Common myeloid progenitor, CD34-positive (primary cell): ENCODE data around the gene LPA.

Source experiments
- CTCF ChIA-PET: fragments of 350-600 bp; sonication (Branson Sonifier 250); formaldehyde crosslinking; loops from one replicate; lab custom pipeline; 2021; ENCODE audit warnings: antibody characterized with exemption; lab: Charles Lee
- POLR2A ChIA-PET: fragments of 350-600 bp; sonication (Branson Sonifier 250); formaldehyde crosslinking; loops from one replicate; lab custom pipeline; 2021; ENCODE audit warnings: antibody characterized with exemption; lab: Charles Lee
- DNase-seq, 3 donors: peaks; one replicate each; pipeline versions ENCODE4 v3.0.0 to v3.0.0-alpha.2; 2013
- H3K27ac ChIP-seq, 2 experiments: 1 replicate in 1 of 2; 2 replicates in 1 of 2; pipeline ENCODE4 v1.7.0; 2013; ENCODE audit warnings: inconsistent platforms in 2 of 2, low read length in 2 of 2, mild to moderate bottlenecking in 2 of 2, low read depth in 1 of 2, moderate library complexity in 1 of 2; ENCODE audit not compliant: severe bottlenecking in 2 of 2, insufficient read depth in 1 of 2, poor library complexity in 1 of 2
- H3K27me3 ChIP-seq, 5 experiments: replicated peaks in 2 of 5; 1 replicate in 3 of 5; 2 replicates in 2 of 5; pipeline versions ENCODE4 v1.6.1 to v1.7.0; 2013; ENCODE audit warnings: low read length in 4 of 5, mild to moderate bottlenecking in 2 of 5, moderate library complexity in 2 of 5, inconsistent platforms in 1 of 5; ENCODE audit not compliant: insufficient read depth in 5 of 5, control insufficient read depth in 4 of 5
- H3K36me3 ChIP-seq, 4 experiments: 1 replicate in 2 of 4; 2 replicates in 2 of 4; pipeline versions ENCODE4 v1.6.1 to v1.7.0; 2013; ENCODE audit warnings: low read length in 3 of 4, control low read depth in 1 of 4, mild to moderate bottlenecking in 1 of 4; ENCODE audit not compliant: control insufficient read depth in 4 of 4, insufficient read depth in 4 of 4
- H3K4me1 ChIP-seq, 4 experiments: 1 replicate in 3 of 4; 2 replicates in 1 of 4; pipeline versions ENCODE4 v1.6.1 to v1.7.1; 2013; ENCODE audit warnings: low read length in 3 of 4, mild to moderate bottlenecking in 3 of 4, control low read depth in 1 of 4, inconsistent platforms in 1 of 4, moderate library complexity in 1 of 4; ENCODE audit not compliant: control insufficient read depth in 4 of 4, insufficient read depth in 4 of 4; ENCODE audit errors: control extremely low read depth in 1 of 4
- H3K4me3 ChIP-seq, 7 experiments: 1 replicate in 4 of 7; 2 replicates in 3 of 7; pipeline versions ENCODE4 v1.5.1 to v1.7.0; 2013; ENCODE audit warnings: mild to moderate bottlenecking in 7 of 7, low read length in 6 of 7, moderate library complexity in 6 of 7, inconsistent platforms in 2 of 7, low read depth in 2 of 7, control low read depth in 1 of 7; ENCODE audit not compliant: insufficient read depth in 4 of 7, control insufficient read depth in 1 of 7; ENCODE audit errors: extremely low read depth in 1 of 7
- H3K9me3 ChIP-seq, 5 experiments: 1 replicate in 4 of 5; 2 replicates in 1 of 5; pipeline versions ENCODE4 v1.6.1 to v1.7.1; 2013; ENCODE audit warnings: low read length in 4 of 5, mild to moderate bottlenecking in 2 of 5, inconsistent platforms in 1 of 5, low read depth in 1 of 5, moderate library complexity in 1 of 5; ENCODE audit not compliant: control insufficient read depth in 4 of 5, insufficient read depth in 2 of 5; ENCODE audit errors: control extremely low read depth in 1 of 5
- WGBS: methylation state at CpG from one replicate; pipeline ENCODE4 v1.1.5; 2013; ENCODE audit not compliant: insufficient coverage; 5-methylcytosine and 5-hydroxymethylcytosine counted together

The LPA gene

GRCh38 chr6:160519133-160519532, 144.9 kb downstream of the LPA start:
- H3K4me3 ChIP-seq, result peak overlapping the region in 1 of 7 experiments; percentile 65
- no peaks in the 10 kb centered on the region for H3K9me3 ChIP-seq
- DNase-seq, result no peak
- peaks cover 0 to 24% (median 4%) of the 10 kb centered on the region in 5 experiments for H3K27me3 ChIP-seq
- ChIA-PET POLR2A (no interaction called here), CTCF (interaction anchor here (0.8 to 4.6 kb wide), 6 partner anchors 9 to 83 kb away, joined by 3 to 34 read pairs (median 6); no protein-coding TSS in a partner anchor)
- no peaks in the 10 kb centered on the region for H3K36me3 ChIP-seq
- peaks cover 0 to 12% (median 10%) of the 10 kb centered on the region in 4 experiments for H3K4me1 ChIP-seq
- 91% methylated on average over 4 of the region's 4 CpGs for WGBS
- no peak overlapping the region for H3K27ac ChIP-seq

GRCh38 chr6:160513836-160514235, 150.2 kb downstream of the LPA start:
- no peaks in the 10 kb centered on the region for H3K36me3 ChIP-seq
- no peak overlapping the region for H3K27ac ChIP-seq
- WGBS, result 100% methylated on average over 1 of the region's 3 CpGs
- no peak overlapping the region for H3K4me3 ChIP-seq
- no peak for DNase-seq
- ChIA-PET CTCF (no interaction called here), POLR2A (no interaction called here)
- peaks cover 0 to 16% (median 0%) of the 10 kb centered on the region in 5 experiments for H3K27me3 ChIP-seq
- H3K4me1 ChIP-seq, result no peaks in the 10 kb centered on the region
- H3K9me3 ChIP-seq, result peaks cover 0 to 7% (median 0%) of the 10 kb centered on the region in 5 experiments

DNA sequence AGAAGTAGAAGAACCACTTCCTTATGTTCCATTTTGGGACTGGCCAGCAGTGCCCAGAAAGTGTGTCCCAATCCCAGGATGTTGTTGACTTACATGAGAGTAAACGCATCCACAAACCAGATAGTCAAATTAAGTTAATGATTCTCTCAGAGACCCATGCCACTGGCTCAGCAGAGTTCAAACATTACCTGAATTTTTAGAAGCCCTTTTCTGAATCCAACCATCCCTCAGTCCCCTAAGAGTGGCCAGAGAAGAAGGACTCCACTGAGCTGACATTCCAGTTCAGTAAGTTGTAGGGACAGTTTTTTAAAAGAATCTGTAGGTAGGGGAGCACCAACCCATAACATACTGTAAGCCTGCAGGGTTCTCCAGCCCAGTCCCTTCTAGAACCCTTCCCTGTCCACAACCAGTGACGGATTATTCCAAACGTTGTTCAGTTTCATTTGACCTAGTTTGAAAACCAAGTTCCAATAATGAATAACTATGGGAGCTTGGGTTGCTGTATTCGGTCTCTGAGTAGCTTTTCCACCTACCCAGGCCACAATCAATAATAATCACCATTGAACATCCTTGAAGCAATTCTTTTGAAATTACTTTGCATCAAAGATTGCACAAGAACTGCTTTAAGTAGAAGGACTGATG, 153.0 kb downstream of the LPA start:
- Histone ChIP-seq H3K27ac (no peak overlapping the region), H3K4me3 (no peak overlapping the region), H3K27me3 (peaks cover 0 to 13% (median 0%) of the 10 kb centered on the region in 5 experiments), H3K9me3 (peaks cover 0 to 7% (median 0%) of the 10 kb centered on the region in 5 experiments), H3K4me1 (no peaks in the 10 kb centered on the region), H3K36me3 (no peaks in the 10 kb centered on the region)
- 100% methylated on average over 3 of the region's 4 CpGs for WGBS
- CTCF ChIA-PET, result interaction anchor here (1.0 to 3.3 kb wide), 2 partner anchors 9 to 11 kb away, joined by 3 to 16 read pairs; no protein-coding TSS in a partner anchor
- DNase-seq, result no peak
- POLR2A ChIA-PET, result no interaction called here

GRCh38 chr6:160510199-160510598, 153.9 kb downstream of the LPA start:
- DNase-seq, result peak in 2 of 3 donors; percentile 22 to 34
- H3K4me1 ChIP-seq, result no peaks in the 10 kb centered on the region
- H3K27ac ChIP-seq, result no peak overlapping the region
- ChIA-PET POLR2A (no interaction called here), CTCF (interaction anchor here (3.3 kb wide), 1 partner anchor 10 kb away, joined by 16 read pairs; no protein-coding TSS in a partner anchor)
- peaks cover 0 to 13% (median 0%) of the 10 kb centered on the region in 5 experiments for H3K27me3 ChIP-seq
- no peaks in the 10 kb centered on the region for H3K36me3 ChIP-seq
- WGBS, result 25% methylated on average over 2 of the region's 2 CpGs
- H3K4me3 ChIP-seq, result no peak overlapping the region
- peaks cover 0 to 7% (median 0%) of the 10 kb centered on the region in 5 experiments for H3K9me3 ChIP-seq

- Histone ChIP-seq H3K4me1 (no peaks in the 10 kb centered on the region), H3K27ac (no peak overlapping the region), H3K9me3 (peaks cover 0 to 7% (median 0%) of the 10 kb centered on the region in 5 experiments), H3K36me3 (no peaks in the 10 kb centered on the region), H3K4me3 (no peak overlapping the region), H3K27me3 (peaks cover 0 to 13% (median 0%) of the 10 kb centered on the region in 5 experiments)
- ChIA-PET CTCF (interaction anchor here (3.3 kb wide), 1 partner anchor 11 kb away, joined by 16 read pairs; no protein-coding TSS in a partner anchor), POLR2A (no interaction called here)
- DNase-seq, result no peak
- 86% methylated on average over 1 of the region's 2 CpGs for WGBS
These were observed 154.5 kb downstream of the LPA start for GRCh38 chr6:160509610-160510009.

- WGBS, result 100% methylated on average over 1 of the region's 2 CpGs
- POLR2A ChIA-PET, result no interaction called here
These were observed 155.5 kb downstream of the LPA start for GRCh38 chr6:160508599-160508998.

DNA sequence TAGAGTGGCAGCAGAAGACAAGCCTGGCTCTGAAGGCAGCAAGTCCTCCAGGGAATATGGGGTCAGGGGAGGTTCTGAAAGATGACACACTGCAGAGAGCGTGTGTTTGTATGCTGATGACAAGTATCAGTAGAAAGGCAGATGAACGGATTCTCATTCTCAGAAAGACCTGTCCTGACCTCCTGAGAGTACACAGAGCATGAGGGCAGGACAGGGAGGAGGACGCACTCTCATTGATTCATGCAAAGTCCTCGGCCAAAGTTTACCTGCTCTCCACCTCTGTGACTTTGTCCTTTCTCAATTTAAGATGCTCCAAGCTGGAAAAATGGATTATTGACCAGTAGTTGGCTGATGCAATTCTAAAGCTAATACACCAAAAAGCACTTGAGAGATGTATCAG, 156.7 kb downstream of the LPA start:
- WGBS, result 94% methylated on average over 3 of the region's 4 CpGs

More at GRCh38 chr6:160508599-160508998, 155.5 kb downstream of the LPA start:
- CTCF ChIA-PET, result interaction anchor here (3.0 kb wide), 1 partner anchor 12 kb away, joined by 9 read pairs; no protein-coding TSS in a partner anchor
- Histone ChIP-seq H3K36me3 (no peaks in the 10 kb centered on the region), H3K27me3 (peaks cover 0 to 13% (median 0%) of the 10 kb centered on the region in 5 experiments), H3K4me1 (no peaks in the 10 kb centered on the region), H3K27ac (no peak overlapping the region), H3K9me3 (peaks cover 0 to 13% (median 3%) of the 10 kb centered on the region in 5 experiments), H3K4me3 (no peak overlapping the region)
- DNase-seq, result no peak

More for the DNA sequence above, 156.7 kb downstream of the LPA start:
- Histone ChIP-seq H3K9me3 (peaks cover 0 to 16% (median 5%) of the 10 kb centered on the region in 5 experiments), H3K36me3 (no peaks in the 10 kb centered on the region), H3K4me3 (no peak overlapping the region), H3K27me3 (peaks cover 0 to 13% (median 0%) of the 10 kb centered on the region in 5 experiments), H3K4me1 (no peaks in the 10 kb centered on the region), H3K27ac (no peak overlapping the region)
- CTCF ChIA-PET, result interaction anchor here (3.0 kb wide), 1 partner anchor 13 kb away, joined by 9 read pairs; no protein-coding TSS in a partner anchor
- DNase-seq, result no peak
- POLR2A ChIA-PET, result no interaction called here
